ENCODE results near the gene ARHGEF40.

The ARHGEF40 gene

DNA sequence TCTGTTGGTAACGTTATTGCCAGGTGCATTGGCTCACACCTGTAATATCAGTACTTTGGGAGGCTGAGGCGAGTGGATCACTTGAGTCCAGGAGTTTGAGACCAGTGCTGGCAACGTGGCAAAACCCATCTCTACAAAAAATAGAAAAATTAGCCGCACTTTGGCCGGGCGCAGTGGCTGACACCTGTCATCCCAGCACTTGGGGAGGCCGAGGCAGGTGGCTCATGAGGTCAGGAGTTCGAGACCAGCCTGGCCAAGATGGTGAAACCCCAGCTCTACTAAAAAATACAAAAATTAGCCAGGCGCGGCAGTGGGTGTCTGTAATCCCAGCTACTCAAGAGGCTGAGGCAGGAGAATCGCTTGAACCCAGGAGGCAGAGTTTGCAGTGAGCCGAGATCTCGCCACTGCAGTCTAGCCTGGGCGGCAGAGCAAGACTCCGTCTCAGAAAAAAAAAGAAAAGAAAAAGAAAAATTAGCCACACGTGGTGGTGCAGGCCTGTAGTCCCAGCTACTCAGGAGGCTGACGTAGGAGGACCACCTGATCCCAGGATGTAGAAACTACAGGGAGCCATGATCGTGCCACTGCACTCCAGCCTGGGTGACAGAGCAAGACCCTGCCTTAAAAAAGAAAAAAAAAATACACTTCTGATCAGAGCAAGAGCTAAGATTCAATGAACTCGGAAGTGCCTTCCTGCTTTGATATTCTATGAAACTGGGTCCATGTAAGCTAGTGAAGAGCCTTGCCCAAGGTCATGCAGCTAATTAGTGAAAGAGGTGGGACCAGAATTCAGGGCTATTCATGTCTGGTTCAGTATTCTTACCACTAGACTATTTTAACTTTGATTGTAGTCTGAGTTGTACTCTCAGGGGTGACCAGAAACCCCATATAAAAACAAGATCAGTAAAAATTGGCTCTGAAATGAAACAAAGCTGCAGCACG is 16.7 kb upstream of the ARHGEF40 start:
- no peaks in the 10 kb centered on the region for H3K27me3 ChIP-seq (ENCODE audit: control insufficient read depth in 1 of 2, insufficient read depth in 2 of 2, low read length in 2 of 2)
- no peak overlapping the region for H3K4me3 ChIP-seq (ENCODE audit: low read length in 2 of 2)
- H3K36me3 ChIP-seq (ENCODE audit: control insufficient read depth in 2 of 2, insufficient read depth in 2 of 2, low read length in 2 of 2): no peaks in the 10 kb centered on the region
- no peak overlapping the region for H3K27ac ChIP-seq (ENCODE audit: low read length)
- H3K9me3 ChIP-seq (ENCODE audit: control insufficient read depth in 2 of 2, low read length in 2 of 2): no peaks in the 10 kb centered on the region
- no peak overlapping the region for H3K9ac ChIP-seq (ENCODE audit: low read length in 2 of 2)
- no peaks in the 10 kb centered on the region for H3K4me1 ChIP-seq (ENCODE audit: control insufficient read depth, insufficient read depth, low read length)

DNA sequence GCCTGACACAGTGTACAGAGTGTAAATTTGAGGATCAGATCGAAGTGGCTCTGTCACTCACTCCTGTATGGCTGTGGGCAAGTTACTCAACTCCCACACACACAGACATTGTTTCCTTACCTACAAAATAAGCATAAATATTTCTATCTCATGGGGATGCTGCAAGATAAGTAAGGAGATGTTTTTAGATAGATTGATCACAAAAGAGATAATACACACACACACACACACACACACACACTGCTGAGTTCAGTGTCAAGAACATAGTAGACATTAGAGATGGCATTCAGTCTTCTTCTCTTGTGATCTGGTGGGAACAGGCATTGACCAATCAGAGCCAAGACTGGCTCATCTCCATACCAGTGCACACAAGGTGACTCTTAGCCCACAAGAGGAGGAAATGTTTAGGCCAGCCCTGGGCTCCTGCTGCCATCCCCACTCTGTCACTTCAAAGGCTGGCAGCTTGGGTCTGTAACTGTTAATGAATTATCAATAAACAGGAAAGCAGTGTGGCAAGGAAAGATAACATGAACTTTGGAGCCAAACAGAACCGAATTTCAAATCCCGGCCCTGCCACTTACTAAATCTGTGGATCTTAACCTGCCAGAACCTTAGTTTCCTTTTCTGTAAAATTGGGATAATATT is 15.9 kb upstream of the ARHGEF40 start:
- Histone ChIP-seq H3K36me3 (ENCODE audit: control insufficient read depth in 2 of 2, insufficient read depth in 2 of 2, low read length in 2 of 2) (no peaks in the 10 kb centered on the region), H3K27ac (ENCODE audit: low read length) (no peak overlapping the region), H3K4me1 (ENCODE audit: control insufficient read depth, insufficient read depth, low read length) (no peaks in the 10 kb centered on the region), H3K27me3 (ENCODE audit: control insufficient read depth in 1 of 2, insufficient read depth in 2 of 2, low read length in 2 of 2) (no peaks in the 10 kb centered on the region), H3K9me3 (ENCODE audit: control insufficient read depth in 2 of 2, low read length in 2 of 2) (no peaks in the 10 kb centered on the region), H3K4me3 (ENCODE audit: low read length in 2 of 2) (no peak overlapping the region), H3K9ac (ENCODE audit: low read length in 2 of 2) (no peak overlapping the region)

DNA sequence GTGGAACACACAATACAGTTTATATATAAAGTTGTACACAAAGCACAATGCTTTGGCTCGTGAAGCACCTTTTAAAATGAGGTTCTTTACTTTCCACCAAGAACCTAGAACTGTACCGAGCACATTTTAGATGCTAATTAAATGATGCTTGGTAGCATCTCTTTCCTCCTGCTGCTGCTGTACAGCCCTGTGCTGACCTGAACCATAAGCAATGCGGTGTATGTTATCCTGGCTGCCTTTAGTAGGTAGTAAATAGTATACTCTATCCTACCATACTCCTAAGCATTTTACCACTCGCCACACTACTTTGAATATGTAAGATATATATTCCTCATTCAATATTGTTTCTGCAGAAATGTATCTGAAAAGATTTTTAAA is 15.3 kb upstream of the ARHGEF40 start:
- Histone ChIP-seq H3K4me3 (ENCODE audit: low read length in 2 of 2) (no peak overlapping the region), H3K9me3 (ENCODE audit: control insufficient read depth in 2 of 2, low read length in 2 of 2) (no peaks in the 10 kb centered on the region), H3K36me3 (ENCODE audit: control insufficient read depth in 2 of 2, insufficient read depth in 2 of 2, low read length in 2 of 2) (no peaks in the 10 kb centered on the region), H3K27me3 (ENCODE audit: control insufficient read depth in 1 of 2, insufficient read depth in 2 of 2, low read length in 2 of 2) (no peaks in the 10 kb centered on the region), H3K4me1 (ENCODE audit: control insufficient read depth, insufficient read depth, low read length) (no peaks in the 10 kb centered on the region), H3K27ac (ENCODE audit: low read length) (no peak overlapping the region), H3K9ac (ENCODE audit: low read length in 2 of 2) (no peak overlapping the region)

DNA sequence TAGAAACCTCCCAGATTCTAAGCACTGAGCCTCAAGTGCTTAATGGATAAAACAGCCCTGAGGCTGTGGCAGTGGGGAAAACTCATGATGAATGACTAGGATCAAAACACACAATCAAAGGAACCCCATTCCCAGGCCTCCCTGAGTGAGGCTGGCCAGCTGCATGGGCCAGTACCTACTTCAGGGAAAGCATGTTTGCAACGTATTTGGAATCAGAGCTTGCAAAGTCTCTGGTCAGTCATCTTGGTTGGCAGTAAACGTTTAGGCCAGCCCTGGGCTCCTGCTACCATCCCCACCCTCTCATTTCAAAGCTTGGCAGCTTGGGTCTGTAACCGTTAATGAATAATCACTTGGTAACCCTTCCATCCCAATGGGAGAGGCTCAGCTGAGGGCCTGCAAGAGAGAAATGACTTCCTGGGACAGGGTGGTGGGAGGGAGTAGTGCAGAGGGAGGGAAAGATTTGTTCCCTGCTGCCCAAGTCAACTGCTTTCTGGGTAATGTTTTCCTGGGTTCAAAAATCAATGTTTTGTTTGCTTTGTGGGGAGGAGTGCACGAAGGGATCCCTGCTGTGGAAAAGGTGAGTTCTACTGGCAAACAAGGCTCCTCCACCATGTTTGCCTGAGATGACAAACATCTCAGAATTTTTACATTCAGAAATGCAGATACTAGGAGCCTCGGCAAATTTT is 14.5 kb upstream of the ARHGEF40 start:
- H3K27ac ChIP-seq (ENCODE audit: low read length): no peak overlapping the region
- H3K36me3 ChIP-seq (ENCODE audit: control insufficient read depth in 2 of 2, insufficient read depth in 2 of 2, low read length in 2 of 2): no peaks in the 10 kb centered on the region
- no peaks in the 10 kb centered on the region for H3K27me3 ChIP-seq (ENCODE audit: control insufficient read depth in 1 of 2, insufficient read depth in 2 of 2, low read length in 2 of 2)
- no peaks in the 10 kb centered on the region for H3K4me1 ChIP-seq (ENCODE audit: control insufficient read depth, insufficient read depth, low read length)
- H3K4me3 ChIP-seq (ENCODE audit: low read length in 2 of 2): no peak overlapping the region
- no peak overlapping the region for H3K9ac ChIP-seq (ENCODE audit: low read length in 2 of 2)
- no peaks in the 10 kb centered on the region for H3K9me3 ChIP-seq (ENCODE audit: control insufficient read depth in 2 of 2, low read length in 2 of 2)

DNA sequence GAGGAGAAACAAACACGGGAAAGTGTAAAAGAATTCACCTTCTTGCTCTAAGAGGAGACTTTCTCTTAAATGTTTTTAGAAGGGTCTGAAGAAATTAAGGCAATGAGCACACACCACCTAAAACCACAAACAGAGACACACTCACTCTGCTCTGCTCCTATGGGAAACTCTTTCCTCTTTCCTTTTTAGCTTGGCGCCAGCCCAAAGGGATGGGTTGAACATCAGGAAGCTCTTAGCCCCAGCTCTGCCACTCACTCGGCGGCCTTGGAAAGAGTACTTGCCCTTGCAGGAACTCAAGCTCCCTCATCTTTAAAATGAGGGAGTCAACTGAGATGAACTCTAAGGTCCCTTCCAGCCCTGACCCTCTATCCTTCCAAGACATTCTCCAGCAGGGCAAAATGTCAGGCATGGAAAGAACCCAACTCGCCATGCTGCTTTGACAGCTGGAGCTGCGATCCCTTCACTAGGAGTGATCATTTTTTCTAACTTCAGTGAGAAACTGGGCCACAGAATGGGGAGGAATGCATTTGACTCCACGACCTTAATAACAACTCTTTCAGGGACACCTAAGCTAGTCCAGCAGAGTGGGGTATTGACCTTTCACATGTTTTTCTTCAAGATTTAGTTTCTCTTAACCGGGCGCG is 13.5 kb upstream of the ARHGEF40 start:
- Histone ChIP-seq H3K4me1 (ENCODE audit: control insufficient read depth, insufficient read depth, low read length) (no peaks in the 10 kb centered on the region), H3K9me3 (ENCODE audit: control insufficient read depth in 2 of 2, low read length in 2 of 2) (no peaks in the 10 kb centered on the region), H3K36me3 (ENCODE audit: control insufficient read depth in 2 of 2, insufficient read depth in 2 of 2, low read length in 2 of 2) (no peaks in the 10 kb centered on the region), H3K27ac (ENCODE audit: low read length) (no peak overlapping the region), H3K9ac (ENCODE audit: low read length in 2 of 2) (no peak overlapping the region), H3K27me3 (ENCODE audit: control insufficient read depth in 1 of 2, insufficient read depth in 2 of 2, low read length in 2 of 2) (no peaks in the 10 kb centered on the region), H3K4me3 (ENCODE audit: low read length in 2 of 2) (no peak overlapping the region)

DNA sequence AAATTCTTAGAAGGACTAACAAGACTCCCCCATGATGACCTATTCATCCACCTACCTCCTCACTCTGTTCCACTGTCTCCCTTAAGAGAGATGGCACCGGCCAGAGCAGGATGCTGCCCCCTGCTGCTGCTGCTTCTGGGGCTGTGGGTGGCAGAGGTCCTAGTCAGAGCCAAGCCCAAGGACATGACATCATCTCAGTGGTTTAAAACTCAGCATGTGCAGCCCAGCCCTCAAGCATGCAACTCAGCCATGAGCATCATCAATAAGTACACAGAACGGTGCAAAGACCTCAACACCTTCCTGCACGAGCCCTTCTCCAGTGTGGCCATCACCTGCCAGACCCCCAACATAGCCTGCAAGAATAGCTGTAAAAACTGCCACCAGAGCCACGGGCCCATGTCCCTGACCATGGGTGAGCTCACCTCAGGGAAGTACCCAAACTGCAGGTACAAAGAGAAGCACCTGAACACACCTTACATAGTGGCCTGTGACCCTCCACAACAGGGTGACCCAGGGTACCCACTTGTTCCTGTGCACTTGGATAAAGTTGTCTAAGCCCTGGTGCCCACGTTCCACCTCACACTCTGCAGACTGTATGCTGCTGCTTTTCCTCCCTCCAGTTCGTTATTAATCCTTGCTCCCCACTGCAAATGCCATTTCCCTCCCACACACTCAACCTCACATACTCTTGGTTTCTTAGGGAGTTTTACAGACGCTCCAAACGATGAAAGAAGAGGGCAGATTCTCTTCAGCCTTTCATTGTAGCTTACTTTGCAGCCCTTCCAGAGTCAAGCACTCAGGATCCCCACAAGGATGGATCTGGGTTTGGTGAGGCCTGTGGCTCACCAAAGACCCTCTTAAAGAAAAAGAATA is 12.1 kb upstream of the ARHGEF40 start, which contains the start of gene RNASE8:
TSS of gene RNASE8 (plus strand) at position 20 of the 873 bp plus-strand sequence. CDS start at position 91, 71 bp downstream.
- H3K4me1 ChIP-seq (ENCODE audit: control insufficient read depth, insufficient read depth, low read length): no peaks in the 10 kb centered on the region

DNA sequence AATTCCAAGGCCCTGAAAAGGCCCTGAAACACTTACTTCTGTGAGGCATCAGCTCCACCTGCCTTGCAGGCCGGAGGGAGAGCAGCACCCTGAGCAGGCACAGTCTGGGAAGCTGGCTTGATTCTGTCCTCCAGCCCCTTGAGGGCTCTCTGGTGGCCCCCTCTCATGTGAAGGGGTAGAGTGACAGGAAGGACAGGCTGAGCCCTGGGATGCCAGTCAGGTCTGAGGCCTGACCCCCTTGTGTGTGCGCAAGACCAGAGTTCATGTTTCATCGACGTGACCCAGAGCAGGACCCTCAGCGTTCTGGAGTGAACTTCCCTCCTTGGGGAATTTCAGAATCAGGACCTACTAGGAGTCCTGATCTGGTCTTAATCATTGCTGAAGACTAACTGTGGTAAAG is 11.2 kb upstream of the ARHGEF40 start:
- H3K36me3 ChIP-seq (ENCODE audit: control insufficient read depth in 2 of 2, insufficient read depth in 2 of 2, low read length in 2 of 2): no peaks in the 10 kb centered on the region
- H3K4me1 ChIP-seq (ENCODE audit: control insufficient read depth, insufficient read depth, low read length): no peaks in the 10 kb centered on the region
- H3K27ac ChIP-seq (ENCODE audit: low read length): no peak overlapping the region
- no peak overlapping the region for H3K4me3 ChIP-seq (ENCODE audit: low read length in 2 of 2)
- H3K27me3 ChIP-seq (ENCODE audit: control insufficient read depth in 1 of 2, insufficient read depth in 2 of 2, low read length in 2 of 2): no peaks in the 10 kb centered on the region
- H3K9ac ChIP-seq (ENCODE audit: low read length in 2 of 2): no peak overlapping the region
- no peaks in the 10 kb centered on the region for H3K9me3 ChIP-seq (ENCODE audit: control insufficient read depth in 2 of 2, low read length in 2 of 2)

More for the DNA sequence above, 12.1 kb upstream of the ARHGEF40 start, which contains the start of gene RNASE8:
- H3K36me3 ChIP-seq (ENCODE audit: control insufficient read depth in 2 of 2, insufficient read depth in 2 of 2, low read length in 2 of 2): no peaks in the 10 kb centered on the region
- H3K4me3 ChIP-seq (ENCODE audit: low read length in 2 of 2): no peak within 1 kb of the TSS
- no peaks in the 10 kb centered on the region for H3K27me3 ChIP-seq (ENCODE audit: control insufficient read depth in 1 of 2, insufficient read depth in 2 of 2, low read length in 2 of 2)
- H3K9ac ChIP-seq (ENCODE audit: low read length in 2 of 2): no peak within 1 kb of the TSS
- H3K9me3 ChIP-seq (ENCODE audit: control insufficient read depth in 2 of 2, low read length in 2 of 2): no peaks in the 10 kb centered on the region
- no peak within 1 kb of the TSS for H3K27ac ChIP-seq (ENCODE audit: low read length)

DNA sequence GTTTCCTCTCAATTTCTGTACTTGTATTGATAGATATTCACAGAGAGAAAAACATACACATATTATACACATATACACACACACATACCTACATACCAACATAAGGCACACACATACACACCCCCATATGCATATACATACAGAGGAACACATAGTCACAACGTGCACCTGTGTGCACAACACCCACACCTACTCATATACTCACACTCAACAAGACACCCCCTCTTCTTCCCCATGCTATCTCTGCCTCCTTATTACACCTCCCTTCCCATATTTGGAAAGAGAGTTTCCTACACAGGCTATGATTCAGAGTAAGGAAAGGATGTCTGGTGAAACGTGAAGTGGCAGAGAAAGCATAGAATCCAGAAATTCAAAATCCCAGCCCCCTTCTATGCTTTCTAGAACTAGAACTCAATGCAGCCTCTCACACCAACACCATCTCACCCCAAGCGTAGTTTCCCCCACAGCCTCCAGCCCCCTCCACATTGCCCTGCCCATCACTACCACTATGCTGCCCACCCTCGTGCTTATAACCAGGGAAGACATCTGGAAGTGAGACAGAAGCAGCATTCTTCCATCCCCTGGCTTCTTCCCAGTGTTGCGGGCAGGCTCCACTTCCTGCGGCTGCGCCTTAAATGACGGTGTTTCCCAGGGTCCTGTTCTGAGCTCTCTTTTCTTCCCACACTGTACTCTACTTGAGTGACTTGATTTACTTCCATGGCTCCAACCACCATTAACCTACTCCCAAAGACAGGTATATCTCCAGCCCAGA is 10.1 kb upstream of the ARHGEF40 start:
- Histone ChIP-seq H3K27me3 (ENCODE audit: control insufficient read depth in 1 of 2, insufficient read depth in 2 of 2, low read length in 2 of 2) (no peaks in the 10 kb centered on the region), H3K27ac (ENCODE audit: low read length) (no peak overlapping the region), H3K4me3 (ENCODE audit: low read length in 2 of 2) (no peak overlapping the region), H3K9me3 (ENCODE audit: control insufficient read depth in 2 of 2, low read length in 2 of 2) (no peaks in the 10 kb centered on the region), H3K36me3 (ENCODE audit: control insufficient read depth in 2 of 2, insufficient read depth in 2 of 2, low read length in 2 of 2) (no peaks in the 10 kb centered on the region), H3K9ac (ENCODE audit: low read length in 2 of 2) (no peak overlapping the region), H3K4me1 (ENCODE audit: control insufficient read depth, insufficient read depth, low read length) (no peaks in the 10 kb centered on the region)

DNA sequence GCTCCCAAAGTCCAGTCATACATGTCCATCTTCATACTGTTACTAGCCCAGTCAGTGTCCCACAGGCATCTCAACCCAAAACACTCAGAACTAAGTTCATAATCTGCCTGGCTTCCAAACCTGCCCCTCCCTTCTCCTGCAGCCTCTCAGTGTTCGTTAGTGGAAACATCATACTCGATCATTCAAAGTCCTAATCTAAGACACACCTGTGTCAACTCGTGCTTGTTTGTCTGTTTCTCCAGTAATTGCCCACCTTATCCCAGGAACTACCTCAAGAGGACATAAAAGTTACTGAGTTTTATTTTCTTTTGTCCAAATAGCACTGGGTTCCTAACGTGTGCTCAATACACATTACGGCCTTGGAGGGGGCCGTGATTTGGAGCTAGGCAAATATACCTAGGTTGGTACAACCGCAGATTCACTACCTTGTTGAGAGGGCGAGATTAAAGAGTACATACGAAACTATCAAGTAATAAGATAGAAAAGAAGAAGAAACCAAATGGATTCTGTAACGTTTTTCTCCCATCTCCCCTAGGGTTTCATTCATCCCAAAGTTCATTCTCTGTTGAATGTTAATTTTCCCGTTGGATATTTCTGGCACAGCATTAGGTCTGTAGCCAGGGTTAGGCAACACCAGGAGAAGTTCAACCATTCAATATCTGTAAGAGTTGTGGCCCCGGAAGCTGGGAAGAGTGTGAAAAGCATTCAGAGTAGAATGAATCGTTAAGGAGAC is 9.3 kb upstream of the ARHGEF40 start:
- Histone ChIP-seq H3K9me3 (ENCODE audit: control insufficient read depth in 2 of 2, low read length in 2 of 2) (no peaks in the 10 kb centered on the region), H3K27ac (ENCODE audit: low read length) (no peak overlapping the region), H3K4me1 (ENCODE audit: control insufficient read depth, insufficient read depth, low read length) (no peaks in the 10 kb centered on the region), H3K4me3 (ENCODE audit: low read length in 2 of 2) (no peak overlapping the region), H3K27me3 (ENCODE audit: control insufficient read depth in 1 of 2, insufficient read depth in 2 of 2, low read length in 2 of 2) (no peaks in the 10 kb centered on the region), H3K36me3 (ENCODE audit: control insufficient read depth in 2 of 2, insufficient read depth in 2 of 2, low read length in 2 of 2) (no peaks in the 10 kb centered on the region), H3K9ac (ENCODE audit: low read length in 2 of 2) (no peak overlapping the region)

Data from stomach smooth muscle (tissue), 2 donors.